Measurements from ENCODE around the gene PSTPIP1.

PSTPIP1 gene

DNA sequence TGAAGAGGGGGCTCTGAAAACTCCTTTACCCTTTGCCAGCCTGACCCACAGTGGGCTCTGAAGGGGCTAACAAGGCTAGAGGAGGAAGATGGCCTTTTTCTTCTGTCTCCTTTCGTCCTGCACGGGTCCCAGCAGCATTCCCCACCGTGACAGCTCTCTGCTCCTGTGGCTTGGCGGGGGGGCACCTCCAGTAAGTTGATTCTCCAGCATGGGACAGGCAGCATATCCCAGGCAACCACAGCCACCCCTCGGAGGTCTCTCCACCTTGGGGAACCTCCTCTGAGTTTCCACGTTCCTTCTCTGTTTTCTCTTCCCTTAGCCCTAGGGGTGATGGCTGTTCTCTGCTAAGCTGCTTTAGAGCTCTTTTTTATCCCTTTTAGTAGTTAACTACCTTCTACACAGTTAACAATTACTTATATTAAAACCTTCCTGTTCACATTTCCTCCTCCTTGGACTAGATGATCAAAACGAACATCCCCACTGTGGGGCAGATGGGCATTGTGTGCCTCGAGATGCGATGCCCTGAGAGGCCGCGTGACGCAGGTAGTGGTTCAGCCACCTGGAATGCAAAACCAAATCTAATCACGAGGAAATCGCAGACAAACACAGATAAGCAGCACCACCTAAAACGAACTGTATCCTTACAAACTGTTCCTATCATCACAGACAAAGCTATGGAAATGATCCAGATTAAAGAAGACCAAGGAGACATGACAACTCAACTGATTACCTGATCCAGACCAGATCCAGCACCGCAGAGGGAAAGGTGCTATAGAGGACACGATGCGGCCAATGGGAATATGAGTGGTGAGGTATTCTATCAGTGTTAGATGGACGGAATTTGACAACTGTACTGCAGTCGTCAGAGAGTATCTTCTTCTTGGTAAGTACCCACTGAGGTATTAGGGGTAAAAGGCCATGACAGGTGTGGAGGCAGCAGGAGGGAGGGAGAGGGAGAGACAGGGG lies 48.3 kb downstream of the PSTPIP1 start:
- DNase-seq (ENCODE audit: low read depth in 2 of 2): no peak

GRCh38 chr15:77044228-77045042 lies 49.5 kb downstream of the PSTPIP1 start:
- DNase-seq (ENCODE audit: low read depth in 2 of 2): no peak

- no peak for DNase-seq (ENCODE audit: low read depth in 2 of 2)
Measured at GRCh38 chr15:77045985-77046384, 51.1 kb downstream of the PSTPIP1 start.

DNA sequence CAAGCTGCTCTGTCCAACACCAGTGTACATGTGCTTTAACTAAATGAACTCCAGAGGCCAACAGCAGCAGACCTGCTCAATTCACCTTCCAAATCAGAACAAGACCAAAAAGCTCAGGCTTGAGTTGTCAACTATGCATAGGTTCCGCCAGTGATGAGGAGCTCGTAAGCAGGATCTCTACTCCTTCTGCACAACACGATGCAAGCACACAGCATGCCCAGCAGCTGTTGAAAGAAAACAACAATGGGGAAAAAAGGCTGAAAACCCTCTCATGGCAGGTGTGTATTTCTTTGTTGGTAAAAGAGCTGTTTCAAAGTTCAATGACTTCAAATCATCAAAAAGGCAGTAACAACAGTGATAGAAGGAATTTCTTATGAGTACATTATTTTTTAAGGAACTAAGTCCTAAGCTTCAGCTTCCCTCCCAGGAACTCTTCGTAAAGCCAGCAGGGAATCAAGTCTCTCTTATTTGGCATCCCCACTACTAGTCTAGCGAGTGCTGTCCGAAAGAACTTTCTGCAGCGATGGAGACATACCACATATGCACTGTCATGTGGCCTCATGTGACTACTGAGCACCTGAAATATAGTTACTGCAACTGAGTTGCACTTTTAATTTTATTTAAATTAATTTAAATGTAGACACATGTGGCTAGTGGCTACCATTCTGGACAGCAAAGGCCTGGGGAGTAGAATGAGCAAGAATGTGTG lies 51.9 kb downstream of the PSTPIP1 start:
- no peak for DNase-seq (ENCODE audit: low read depth in 2 of 2)

DNA sequence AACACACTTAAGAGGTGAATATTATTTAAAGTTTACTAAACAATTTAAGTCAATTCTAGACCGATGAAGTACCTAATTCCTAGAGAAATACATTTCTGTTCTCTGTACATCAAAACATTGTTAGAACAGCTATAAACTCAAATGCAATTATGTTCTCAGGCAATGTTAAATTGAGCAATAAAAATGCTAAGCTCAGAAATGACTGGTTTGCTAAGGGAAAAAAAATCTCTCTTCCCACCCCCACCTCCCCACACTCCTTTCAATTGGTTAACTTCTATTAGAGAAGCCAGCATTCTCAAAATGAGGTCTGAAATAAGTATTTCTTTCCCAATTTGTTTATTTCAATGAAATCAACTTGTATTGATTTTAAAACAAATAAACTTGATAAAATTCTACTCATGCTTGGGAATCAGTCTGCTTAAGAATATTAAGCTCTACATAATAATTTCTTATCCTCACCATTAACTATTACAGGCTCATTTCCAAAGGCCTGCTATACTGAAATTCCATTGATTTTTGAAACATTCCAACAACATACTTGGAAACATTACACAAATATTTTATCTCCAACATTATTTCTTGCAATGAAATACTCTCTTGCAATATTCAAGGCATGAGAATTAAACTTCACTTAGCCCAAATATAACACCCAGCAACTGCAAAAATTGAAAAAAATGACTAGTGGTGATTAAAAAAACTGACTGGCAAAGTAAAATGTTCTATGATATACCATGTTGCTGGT lies 53.4 kb downstream of the PSTPIP1 start:
- DNase-seq (ENCODE audit: low read depth in 2 of 2): no peak

- no peak for DNase-seq (ENCODE audit: low read depth in 2 of 2)
Measured at GRCh38 chr15:77052556-77052955, 57.6 kb downstream of the PSTPIP1 start.

GRCh38 chr15:77053709-77054108 lies 58.8 kb downstream of the PSTPIP1 start:
- DNase-seq (ENCODE audit: low read depth in 2 of 2): no peak

- no peak for DNase-seq (ENCODE audit: low read depth in 2 of 2)
Measured at GRCh38 chr15:77057072-77057471, 62.1 kb downstream of the PSTPIP1 start.

DNA sequence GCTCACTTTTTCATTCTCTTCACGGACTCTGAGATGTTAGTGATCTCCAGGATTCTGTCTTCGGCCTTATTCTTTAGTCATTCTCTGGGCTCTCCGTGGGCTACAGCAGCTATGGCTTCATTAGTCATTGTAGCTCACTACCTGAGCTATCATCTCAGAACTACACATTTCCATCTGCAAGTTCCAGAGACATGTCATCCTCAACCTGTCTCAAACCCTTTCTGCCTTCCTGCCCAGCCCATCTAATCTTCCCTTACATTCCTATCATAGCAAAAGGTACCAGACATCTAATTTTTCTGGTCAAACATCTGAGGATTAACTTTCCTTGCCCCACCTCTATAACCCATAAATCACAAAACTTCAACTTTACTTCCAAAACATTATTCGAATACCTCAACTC lies 62.8 kb downstream of the PSTPIP1 start:
- no peak for DNase-seq (ENCODE audit: low read depth in 2 of 2)

DNA sequence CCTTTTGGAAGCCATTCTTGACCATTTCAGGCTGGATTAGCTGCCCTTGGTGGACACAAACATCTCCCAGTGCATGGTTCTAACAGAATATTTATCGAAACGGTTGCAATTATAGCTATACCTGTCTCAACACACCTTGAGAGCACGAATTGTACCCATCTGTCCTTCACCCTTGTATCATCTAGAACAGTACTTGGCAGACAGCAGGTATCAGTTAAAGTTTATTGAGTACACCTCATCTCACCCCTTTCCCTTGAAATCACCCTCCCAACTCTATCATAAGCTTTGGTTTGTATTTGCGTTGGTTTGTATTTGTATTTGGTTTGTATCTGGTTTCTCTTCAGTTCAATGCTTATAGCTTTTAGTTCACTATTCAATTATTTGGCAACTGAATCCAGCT lies 63.5 kb downstream of the PSTPIP1 start:
- DNase-seq (ENCODE audit: low read depth in 2 of 2): no peak

GRCh38 chr15:77059786-77060361 lies 64.9 kb downstream of the PSTPIP1 start:
- DNase-seq (ENCODE audit: low read depth in 2 of 2): no peak

- DNase-seq (ENCODE audit: low read depth in 2 of 2): no peak
Measured at GRCh38 chr15:77060546-77060945, 65.6 kb downstream of the PSTPIP1 start.

DNA sequence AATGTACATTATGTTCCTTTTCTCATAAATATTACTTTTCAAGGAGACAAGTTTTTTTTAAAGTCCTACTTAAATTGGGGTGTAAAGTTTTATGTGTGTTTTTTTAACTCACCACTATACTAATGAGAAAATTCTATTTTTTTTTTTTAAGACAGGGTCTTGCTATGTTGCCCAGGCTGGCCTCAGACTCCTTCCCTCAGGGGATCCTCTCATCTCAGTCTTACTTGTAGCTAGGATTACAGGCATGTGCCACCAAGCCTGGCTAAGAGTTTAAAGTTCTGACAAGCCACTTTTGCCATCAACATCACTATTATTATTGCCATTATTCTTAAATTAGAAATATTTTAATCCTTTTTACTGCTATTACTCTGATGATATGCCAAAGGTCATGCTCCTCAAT lies 68.3 kb downstream of the PSTPIP1 start:
- DNase-seq (ENCODE audit: low read depth in 2 of 2): no peak

- no peak for DNase-seq (ENCODE audit: low read depth in 2 of 2)
Measured at GRCh38 chr15:77064063-77064462, 69.1 kb downstream of the PSTPIP1 start.

DNA sequence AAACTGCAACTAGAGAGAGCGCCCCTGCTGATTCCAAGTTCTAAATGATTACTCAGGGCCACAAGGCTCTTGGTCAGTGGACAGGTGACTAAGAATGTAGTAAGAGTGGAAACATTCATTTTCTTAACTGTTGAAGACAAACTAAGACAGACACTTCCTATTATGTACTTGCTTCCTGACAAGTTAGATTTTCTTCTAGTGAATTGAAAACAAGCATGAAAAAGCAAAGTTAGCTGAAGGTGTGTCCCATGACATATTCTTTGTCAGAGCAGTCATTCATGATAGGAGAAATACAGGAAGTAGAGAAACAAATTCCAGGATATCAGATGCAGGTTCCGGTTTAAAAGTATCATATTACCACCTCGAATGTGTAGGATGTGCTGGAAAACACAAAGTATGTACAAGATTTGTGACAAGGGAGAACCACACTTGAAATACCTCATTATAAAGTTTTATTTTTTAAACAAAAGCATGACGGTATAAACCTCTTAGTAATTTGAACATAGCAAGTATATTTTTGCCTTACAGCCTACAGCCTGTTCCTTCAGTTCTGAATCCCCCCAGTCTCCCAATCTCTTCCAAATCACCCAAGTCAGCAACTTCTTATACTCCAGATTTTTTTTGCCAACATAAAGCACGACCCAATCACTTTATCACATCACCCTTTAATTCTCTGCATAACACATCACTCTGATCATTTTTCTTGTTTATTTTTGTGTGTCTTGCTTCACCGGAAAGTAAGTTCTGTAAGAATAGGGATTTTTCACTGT lies 69.8 kb downstream of the PSTPIP1 start:
- DNase-seq (ENCODE audit: low read depth in 2 of 2): no peak

GRCh38 chr15:77066971-77067690 lies 72.2 kb downstream of the PSTPIP1 start:
- no peak for DNase-seq (ENCODE audit: low read depth in 2 of 2)

DNA sequence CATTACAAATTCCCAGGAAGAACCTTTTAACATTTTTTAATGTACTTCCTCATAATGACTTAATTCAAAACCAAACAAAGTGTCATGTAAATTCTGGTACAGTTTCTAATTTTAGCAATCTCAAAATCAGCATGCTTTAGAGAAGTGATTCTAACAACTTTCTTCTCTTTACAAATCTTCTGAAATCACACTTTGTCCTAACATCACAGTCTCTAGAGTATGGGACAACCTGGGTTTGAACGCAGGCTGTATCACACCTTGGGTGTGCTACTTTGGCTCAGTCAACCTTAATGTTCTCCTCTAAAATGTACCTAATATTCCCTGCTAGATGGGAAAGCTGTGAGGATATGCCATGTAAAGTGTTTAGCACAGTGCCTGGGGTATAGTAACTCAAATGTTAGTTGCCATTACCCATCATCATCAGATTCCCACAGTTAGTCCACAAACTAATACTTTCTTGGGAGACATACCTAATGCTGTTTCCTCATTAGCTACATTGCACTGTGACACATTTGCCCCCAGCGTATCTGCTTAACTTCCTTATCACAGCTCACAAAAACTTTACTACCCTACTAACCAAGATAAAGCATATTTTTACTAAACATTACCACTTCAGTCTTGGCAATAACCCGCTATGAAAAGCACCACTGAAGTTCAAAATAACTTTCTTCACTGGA lies 72.9 kb downstream of the PSTPIP1 start:
- no peak for DNase-seq (ENCODE audit: low read depth in 2 of 2)

GRCh38 chr15:77068633-77069032 lies 73.7 kb downstream of the PSTPIP1 start:
- DNase-seq (ENCODE audit: low read depth in 2 of 2): no peak

- no peak for DNase-seq (ENCODE audit: low read depth in 2 of 2)
Measured at GRCh38 chr15:77069521-77070121, 74.7 kb downstream of the PSTPIP1 start.
